ENCODE results near the gene TRPV3.
"Not testable (repeated sequence)": the region's sequence is repeated elsewhere in the genome, so short reads cannot be mapped to it uniquely, and the experiment has no call there.

TRPV3 gene

GRCh38 chr17:3557768-3558583, at the start of gene TRPV3:
Gene TRPV3, minus strand, starts transcription at chr17:3557812. Its CDS starts 2,962 bp downstream, at chr17:3554850.
- peak; percentile 62 for DNase-seq

GRCh38 chr17:3603870-3604259, 46.3 kb upstream of the TRPV3 start:
- no peak for DNase-seq

- DNase-seq: no peak
These were observed 45.7 kb upstream of the TRPV3 start for GRCh38 chr17:3603119-3603869.

GRCh38 chr17:3602499-3602898, 44.9 kb upstream of the TRPV3 start:
- no peak for DNase-seq

- DNase-seq: no peak
These were observed 43.1 kb upstream of the TRPV3 start for GRCh38 chr17:3600529-3601205.

DNA sequence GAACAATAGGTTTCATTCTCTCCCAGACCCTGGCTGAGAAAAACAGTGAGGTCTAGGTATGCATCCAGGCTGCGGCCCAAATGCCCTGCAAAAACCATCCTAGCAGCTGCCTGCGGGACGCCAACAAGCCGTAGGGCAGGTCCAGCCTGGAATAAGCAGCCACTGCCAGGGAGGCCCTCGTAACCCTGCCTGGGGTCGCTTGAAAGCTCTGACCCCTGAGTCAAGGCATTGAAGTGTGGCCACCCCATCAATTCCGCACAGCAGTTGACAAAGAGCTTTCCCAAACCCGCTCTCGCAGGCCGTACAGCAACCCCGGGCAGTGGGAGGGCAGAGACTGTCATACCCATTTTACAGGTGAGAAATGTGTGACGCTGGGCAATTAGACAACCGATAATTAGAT, 40.5 kb upstream of the TRPV3 start:
- no peak for DNase-seq

GRCh38 chr17:3596804-3597464, 39.3 kb upstream of the TRPV3 start:
- no peak for DNase-seq

DNA sequence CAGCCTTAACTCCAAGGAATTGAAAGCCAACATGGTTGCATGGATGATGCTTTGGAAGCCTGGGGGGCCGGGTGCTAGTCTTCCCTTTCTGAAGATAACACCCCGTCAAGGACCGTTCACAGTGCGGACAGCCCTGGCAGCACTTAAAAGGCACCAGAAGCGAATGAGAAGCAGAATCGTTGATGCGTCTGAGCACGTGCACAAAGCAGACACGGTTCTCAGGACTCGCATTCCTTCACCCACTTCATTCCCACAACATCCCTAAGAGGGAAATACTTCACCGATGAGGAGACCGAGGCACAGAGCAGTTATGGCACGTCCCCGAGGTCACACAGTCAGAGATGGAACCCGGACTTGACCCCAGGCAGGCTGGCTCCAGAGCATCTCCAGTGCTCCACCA, 37.4 kb upstream of the TRPV3 start:
- DNase-seq: no peak

GRCh38 chr17:3594051-3594800, 36.6 kb upstream of the TRPV3 start:
- DNase-seq: no peak

- DNase-seq: no peak
These were observed 35.8 kb upstream of the TRPV3 start for GRCh38 chr17:3593384-3593783.

DNA sequence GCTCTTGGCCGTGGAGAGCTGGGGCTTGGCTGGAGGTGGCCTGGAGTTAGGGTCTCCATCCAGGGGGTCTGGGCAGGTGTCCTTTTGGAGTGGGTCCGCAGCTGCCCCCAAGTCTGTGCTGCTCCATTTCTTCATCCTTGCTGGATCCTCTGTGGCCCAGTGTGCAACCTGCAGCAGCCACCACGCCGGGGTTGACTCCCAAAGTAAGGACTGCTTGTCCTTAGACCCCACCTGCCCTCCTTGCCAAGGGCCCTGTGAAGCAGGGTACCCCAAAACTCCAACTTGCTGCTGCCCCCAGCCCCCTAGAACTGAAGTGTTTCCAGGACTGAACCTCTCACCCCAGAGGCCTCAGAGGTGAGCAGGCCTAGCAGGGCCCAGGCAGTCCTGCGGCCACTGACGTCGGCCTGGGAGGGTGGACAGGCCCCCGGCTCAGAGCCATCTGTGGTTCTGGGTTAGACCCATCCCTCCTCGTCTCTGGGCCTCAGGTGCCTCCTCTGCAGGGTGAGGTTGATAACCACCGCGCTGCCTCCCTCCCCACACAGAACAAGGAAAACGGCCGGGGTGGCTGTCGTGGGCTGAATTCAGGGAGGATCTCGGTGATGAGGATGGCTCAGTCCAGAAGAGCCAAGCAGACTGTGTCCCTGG, 34.7 kb upstream of the TRPV3 start:
- DNase-seq: no peak

DNA sequence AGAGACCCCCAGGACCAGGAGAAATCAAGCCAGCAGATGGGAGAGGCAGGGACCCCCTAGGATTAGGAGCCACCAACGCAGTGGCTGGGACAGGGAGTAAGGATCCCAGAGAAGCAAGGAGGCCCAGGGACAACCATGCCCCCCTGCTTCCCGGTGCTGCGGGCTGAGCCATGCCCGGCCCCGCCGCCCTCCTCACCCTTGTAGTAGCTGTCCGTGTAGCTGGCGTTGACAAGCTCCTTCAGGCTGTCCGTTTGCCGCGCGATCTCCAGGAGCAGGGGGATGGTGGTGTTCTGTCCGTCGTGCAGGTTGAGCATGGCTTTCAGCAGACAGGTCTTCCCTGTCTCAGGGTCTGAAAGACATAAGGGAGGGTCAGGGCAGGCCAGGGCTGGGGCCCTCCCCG, 33.2 kb upstream of the TRPV3 start:
- DNase-seq: no peak

DNA sequence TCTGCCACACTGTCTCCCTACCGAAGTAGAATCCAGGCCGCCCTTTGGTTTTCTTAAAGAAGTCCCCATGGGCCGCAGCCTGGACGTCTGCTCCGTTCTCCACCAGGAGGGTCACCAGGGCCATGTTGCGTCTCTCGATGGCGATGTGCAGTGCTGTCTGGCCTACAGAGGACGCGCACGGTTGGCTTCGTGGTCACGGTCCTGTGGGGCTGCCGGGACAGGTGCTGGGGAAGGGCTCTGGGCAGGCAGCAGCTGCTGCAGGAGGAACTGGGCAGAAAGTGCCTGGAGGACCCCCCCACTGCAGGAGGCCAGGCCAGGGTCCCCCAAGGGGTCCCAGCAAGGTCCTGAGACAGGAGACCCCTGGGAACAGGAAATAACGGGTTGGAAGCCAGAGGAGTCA, 32.6 kb upstream of the TRPV3 start:
- no peak for DNase-seq

DNA sequence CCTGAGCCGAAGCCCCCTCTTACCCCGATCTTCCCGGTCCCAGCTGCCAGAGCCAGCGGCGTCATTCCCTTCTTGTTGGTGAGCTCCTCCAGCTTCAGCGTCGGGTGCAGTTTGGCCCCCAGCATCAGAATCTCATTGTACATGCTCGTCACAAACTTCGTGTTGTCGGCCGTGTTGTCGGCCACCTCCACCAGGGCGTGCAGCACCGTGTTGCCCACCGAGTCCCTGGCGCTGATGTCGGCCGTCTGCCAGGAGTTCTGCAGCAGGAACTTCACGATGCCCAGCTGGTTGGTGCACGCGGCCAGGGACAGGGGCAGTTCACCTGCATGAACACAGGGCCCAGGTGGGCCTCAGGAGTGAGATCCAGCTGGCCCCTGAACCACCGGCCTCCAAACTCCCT, 32.2 kb upstream of the TRPV3 start:
- DNase-seq: no peak

DNA sequence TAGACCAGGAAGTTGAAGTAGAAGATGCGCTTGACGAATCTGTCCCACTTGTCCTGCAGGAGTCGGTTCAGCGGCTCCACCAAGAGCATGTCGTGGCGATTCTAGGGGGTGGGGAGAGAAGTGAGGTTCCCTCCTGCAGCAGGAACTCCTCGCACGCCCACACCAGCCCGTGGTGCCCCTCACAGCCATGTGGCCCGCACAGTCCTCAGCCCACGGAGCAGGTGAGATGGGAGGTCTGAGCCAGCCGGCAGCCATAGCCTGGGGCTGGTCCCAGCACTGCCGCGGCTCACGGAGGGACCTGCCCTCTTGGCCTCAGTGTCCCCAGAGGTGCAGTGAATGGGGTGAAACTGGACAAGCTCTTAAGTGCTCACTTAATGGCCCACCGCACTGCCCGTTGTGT, 28.2 kb upstream of the TRPV3 start:
- DNase-seq: no peak

DNA sequence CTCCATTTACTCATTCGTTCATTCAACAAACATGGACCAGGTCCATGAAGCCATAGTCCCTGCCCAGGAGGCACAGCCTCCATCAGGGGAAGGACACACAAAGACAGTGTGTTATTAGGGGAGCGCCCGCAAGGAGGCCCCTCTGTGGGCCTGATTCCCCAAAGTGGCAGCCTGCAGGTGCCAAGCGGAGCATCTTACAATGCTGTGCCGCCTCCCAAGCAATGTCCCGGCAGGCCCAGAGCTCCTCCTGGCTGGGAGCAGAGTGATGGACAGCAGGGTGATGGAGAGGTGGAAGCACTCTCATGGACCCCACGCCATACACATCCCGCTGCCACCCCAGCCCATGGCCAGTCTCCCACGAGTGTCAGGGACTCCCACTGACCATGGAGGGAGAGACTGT, 25.8 kb upstream of the TRPV3 start:
- no peak for DNase-seq

GRCh38 chr17:3582915-3583314, 25.3 kb upstream of the TRPV3 start:
- no peak for DNase-seq

DNA sequence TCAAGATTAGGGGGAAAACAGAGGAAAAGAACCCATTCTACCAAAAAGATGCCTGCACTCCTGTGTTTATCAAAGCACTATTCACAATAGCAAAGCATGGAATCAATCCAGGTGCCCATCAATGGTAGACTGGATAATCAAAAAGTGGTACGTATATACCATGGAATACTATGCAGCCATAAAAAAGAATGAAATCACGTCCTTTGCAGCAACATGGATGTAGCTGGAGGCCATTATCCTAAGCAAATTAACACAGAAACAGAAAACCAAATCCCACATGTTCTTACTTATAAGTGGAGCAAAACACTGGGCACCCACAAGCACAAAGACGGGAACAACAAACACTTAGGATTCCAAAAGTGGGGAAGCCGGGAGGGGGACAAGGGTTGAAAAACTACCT, 21.1 kb upstream of the TRPV3 start:
- not testable (repeated sequence) for DNase-seq

- no peak for DNase-seq
These were observed 19.4 kb upstream of the TRPV3 start for GRCh38 chr17:3576970-3577369.

- no peak for DNase-seq
These were observed 17.9 kb upstream of the TRPV3 start for GRCh38 chr17:3575511-3575910.

DNA sequence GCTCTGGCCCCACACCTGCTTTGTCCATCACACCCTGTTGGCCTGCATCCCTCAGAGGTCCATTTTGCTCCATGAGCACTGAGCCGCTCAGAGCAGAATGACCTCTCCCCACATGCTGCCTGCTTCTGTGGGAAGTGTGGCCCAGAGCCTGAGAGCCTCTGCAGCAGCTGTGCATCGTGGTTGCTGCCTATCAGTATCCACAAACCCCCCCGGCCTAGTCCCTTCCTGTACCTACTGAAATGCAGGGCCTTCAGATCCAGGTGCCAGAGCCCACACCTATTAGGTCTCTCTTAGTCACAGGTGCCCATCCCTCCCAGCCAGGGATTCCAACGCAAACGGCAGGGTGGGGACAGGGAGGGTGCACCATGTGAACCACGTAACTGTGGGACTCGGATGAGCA, 16.6 kb upstream of the TRPV3 start:
- no peak for DNase-seq
